Ovary (tissue), 9 donors: ENCODE data around the gene CDKAL1. TPM values are rescaled to one million over a fixed set of nuclear protein-coding genes. Genes with fewer than 3 reads are reported as not detected.
"Not testable (repeated sequence)": the region's sequence is repeated elsewhere in the genome, so short reads cannot be mapped to it uniquely, and the experiment has no call there.

Experiments used
- DNase-seq, 5 donors: peaks; one replicate each; pipeline ENCODE4 v3.0.0-alpha.2; 2019 to 2020
- H3K27ac ChIP-seq, 2 donors: fragments of 200-600 bp; one replicate each; pipeline versions ENCODE4 v1.5.1 to v1.8.0; 2019 to 2022
- H3K27me3 ChIP-seq: fragments of 200-600 bp; one replicate; pipeline ENCODE4 v1.8.0; 2022
- H3K36me3 ChIP-seq: fragments of 200-600 bp; sonication (generic); one replicate; pipeline ENCODE4 v1.5.1; 2019
- H3K4me1 ChIP-seq: one replicate; pipeline ENCODE4 v1.8.1; 2013; ENCODE audit warnings: mild to moderate bottlenecking, moderate library complexity; ENCODE audit not compliant: insufficient read depth
- H3K4me3 ChIP-seq: fragments of 200-600 bp; sonication (generic); one replicate; pipeline ENCODE4 v1.5.1; 2017
- H3K9me3 ChIP-seq, 2 donors: fragments of 200-600 bp in 1 of 2; sonication (generic) in 1 of 2; one replicate each; pipeline versions ENCODE4 v1.5.1 to v1.8.1; 2013 to 2019; ENCODE audit warnings: mild to moderate bottlenecking in 1 of 2, moderate library complexity in 1 of 2
- CTCF ChIP-seq, 3 donors: fragments of 450-650 bp in 2 of 3; fragments of 200-600 bp in 1 of 3; IDR thresholded peaks; one replicate each; pipeline versions ENCODE4 v1.5.1 to v1.8.0; 2016 to 2022; ENCODE audit warnings: antibody characterized with exemption in 3 of 3, mild to moderate bottlenecking in 1 of 3
- EP300 ChIP-seq: sonication (generic); formaldehyde crosslinking; IDR thresholded peaks from one replicate; pipeline ENCODE4 v1.6.1; 2017; ENCODE audit warnings: antibody characterized with exemption
- POLR2A ChIP-seq: fragments of 450-650 bp; IDR thresholded peaks from one replicate; pipeline ENCODE4 v1.6.1; 2017; ENCODE audit warnings: antibody characterized with exemption, mild to moderate bottlenecking, moderate library complexity
- WGBS, 3 donors: extraction: QIAGEN DNeasy Blood & Tissue Kit in 1 of 3; methylation state at CpG; one replicate each; pipeline versions ENCODE4 v1.1.5 to v1.1.7; 2013 to 2017; 5-methylcytosine and 5-hydroxymethylcytosine counted together
- intact Hi-C, 4 donors: fragments of 100-400 bp; cut with DNase I; formaldehyde crosslinking; loops; one replicate each; pipeline versions ENCODE4 v1.11.0 to v1.15.1; 2022 to 2023
- polyA plus RNA-seq, 2 donors: library from polyadenylated mRNA; stranded (reverse); fragments of 200-250 nt in 1 of 2; fragments of 350-450 nt in 1 of 2; fragmentation: Illumina TruSeq in 1 of 2; extraction: RNeasy Lipid Tissue Mini Kit (QIAGEN cat#74804) in 1 of 2; gene quantifications; one replicate each; pipeline ENCODE4 v1.2.3, GENCODE V29; 2013 to 2014
- total RNA-seq, 7 donors: library from RNA; depleted of rRNA in 2 of 7; stranded (reverse); fragments of >200 nt in 2 of 7; fragmentation: NEBNext Ultra II Directional in 3 of 7; extraction: Animal tissue kit (Norgen Biotek cat#: 25700) in 3 of 7; gene quantifications; one replicate each; pipeline versions ENCODE4 v1.1.0 to v1.2.4, GENCODE V29; 2016 to 2023
- donor health status: DM: no; HTN: no; CAD: no; lungs with moderate emphysema.
- donor health status: DM: no; HTN: no; CAD: no.
- donor health status: Bipolar disorder and iron deficiency.
- donor health status: DM: yes; HTN: yes; CAD: no.
- donor health status: DM: no; HTN: no; CAD: no.
- donor health status: DM: yes; HTN: yes; CAD: no.

CDKAL1 gene
- total and polyA plus RNA-seq, 9 donors: 6.8 to 21.3 (median 18.9) TPM

GRCh38 chr6:20729086-20729485, 194.8 kb downstream of the CDKAL1 start:
- no peak for DNase-seq
- Histone ChIP-seq H3K27me3 (no peaks in the 10 kb centered on the region), H3K27ac (no peak overlapping the region), H3K4me1 (no peaks in the 10 kb centered on the region), H3K4me3 (no peak overlapping the region), H3K36me3 (no peaks in the 10 kb centered on the region), H3K9me3 (no peaks in the 10 kb centered on the region)
- TF ChIP-seq POLR2A (no peak), CTCF (IDR thresholded peaks at IDR 0.05) (no peak), EP300 (no peak)
- 88 to 93% (median 90%) methylated on average over 1 of the region's 1 CpG for WGBS, 3 donors
- intact Hi-C loops: no loop called here

- intact Hi-C loops, H3K36me3 ChIP-seq: not testable (repeated sequence)
- WGBS, 3 donors: 92 to 94% (median 94%) methylated on average over 8 of the region's 8 CpGs
Measured at GRCh38 chr6:20732362-20732761, 198.1 kb downstream of the CDKAL1 start.

GRCh38 chr6:20732896-20733295, 198.6 kb downstream of the CDKAL1 start:
- WGBS, 3 donors: 51 to 58% (median 57%) methylated on average over 3 of the region's 3 CpGs
- intact Hi-C loops: no loop called here
- no peak for DNase-seq

More at GRCh38 chr6:20732362-20732761, 198.1 kb downstream of the CDKAL1 start:
- not testable (repeated sequence) for H3K9me3 ChIP-seq, H3K4me1 ChIP-seq, H3K27ac ChIP-seq, DNase-seq, H3K27me3 ChIP-seq, H3K4me3 ChIP-seq

GRCh38 chr6:20737912-20738311, 203.7 kb downstream of the CDKAL1 start:
- H3K9me3 ChIP-seq: no peaks in the 10 kb centered on the region
- 87 to 92% (median 88%) methylated on average over 3 of the region's 3 CpGs for WGBS, 3 donors
- no peaks in the 10 kb centered on the region for H3K4me1 ChIP-seq
- no peaks in the 10 kb centered on the region for H3K36me3 ChIP-seq
- intact Hi-C loops: no loop called here
- DNase-seq: no peak
- no peaks in the 10 kb centered on the region for H3K27me3 ChIP-seq
- TF ChIP-seq EP300 (no peak), POLR2A (no peak)
- H3K4me3 ChIP-seq: no peak overlapping the region
- H3K27ac ChIP-seq: no peak overlapping the region

More at GRCh38 chr6:20732896-20733295, 198.6 kb downstream of the CDKAL1 start:
- H3K4me3 ChIP-seq: no peak overlapping the region
- no peak overlapping the region for H3K27ac ChIP-seq
- TF ChIP-seq CTCF (IDR thresholded peaks at IDR 0.05) (no peak), EP300 (no peak), POLR2A (no peak)
- H3K9me3 ChIP-seq: no peaks in the 10 kb centered on the region
- no peaks in the 10 kb centered on the region for H3K4me1 ChIP-seq
- H3K36me3 ChIP-seq: no peaks in the 10 kb centered on the region
- no peaks in the 10 kb centered on the region for H3K27me3 ChIP-seq

GRCh38 chr6:20740088-20740487, 205.8 kb downstream of the CDKAL1 start:
- H3K4me1 ChIP-seq: no peaks in the 10 kb centered on the region
- intact Hi-C loops: no loop called here
- H3K27ac ChIP-seq: no peak overlapping the region
- DNase-seq: no peak
- H3K27me3 ChIP-seq: no peaks in the 10 kb centered on the region
- TF ChIP-seq EP300: no peak
- TF ChIP-seq CTCF (IDR thresholded peaks at IDR 0.05): no peak
- no peak for TF ChIP-seq POLR2A
- WGBS, 3 donors: 88 to 95% (median 94%) methylated on average over 4 of the region's 4 CpGs
- no peaks in the 10 kb centered on the region for H3K9me3 ChIP-seq
- no peaks in the 10 kb centered on the region for H3K36me3 ChIP-seq
- H3K4me3 ChIP-seq: no peak overlapping the region
